NCI-H2227 treated with DMSO at 0.1 percent for 48 hours (cell line): ENCODE data around the gene ZNF134.
A peak's percentile ranks its signal among the peaks of the same experiment; 100 is the strongest.

Experiments
- DNase-seq: peaks from one replicate; lab custom pipeline; 2025; lab: John Stamatoyannopoulos, UW

ZNF134 gene

GRCh38 chr19:57641715-57642234, 27.7 kb downstream of the ZNF134 start:
- no peak for DNase-seq

- DNase-seq: no peak
Observed at GRCh38 chr19:57642396-57643046, 28.5 kb downstream of the ZNF134 start.

- no peak for DNase-seq
Observed at GRCh38 chr19:57643734-57644133, 29.7 kb downstream of the ZNF134 start.

- no peak for DNase-seq
Observed at GRCh38 chr19:57648331-57649003, 34.4 kb downstream of the ZNF134 start.

GRCh38 chr19:57651654-57651996, 37.6 kb downstream of the ZNF134 start:
- DNase-seq: no peak

GRCh38 chr19:57653689-57654088, 39.6 kb downstream of the ZNF134 start:
- DNase-seq: no peak

- DNase-seq: no peak
Observed at GRCh38 chr19:57655443-57655842, 41.4 kb downstream of the ZNF134 start.

GRCh38 chr19:57656346-57656745, 42.3 kb downstream of the ZNF134 start:
- no peak for DNase-seq

GRCh38 chr19:57664269-57665127, 50.5 kb downstream of the ZNF134 start:
- DNase-seq: peak; percentile 94

GRCh38 chr19:57665261-57665806, 51.3 kb downstream of the ZNF134 start:
- no peak for DNase-seq

GRCh38 chr19:57667228-57667627, 53.2 kb downstream of the ZNF134 start:
- DNase-seq: no peak

GRCh38 chr19:57668635-57669034, 54.6 kb downstream of the ZNF134 start, which contains the start of gene ZSCAN4:
Gene ZSCAN4 (plus strand): TSS chr19:57668935. CDS start chr19:57676146, 7,211 bp downstream.
- no peak for DNase-seq

- DNase-seq: no peak
Observed at GRCh38 chr19:57671124-57671895, 57.3 kb downstream of the ZNF134 start.

GRCh38 chr19:57672466-57672865, 58.4 kb downstream of the ZNF134 start:
- no peak for DNase-seq
